AML-193 (cell line): ENCODE results near the gene GTF2H3.

ENCODE experiments used
- DNase-seq, 2 experiments: peaks; one replicate each; lab custom pipeline; 2025; lab: John Stamatoyannopoulos, UW

GTF2H3 gene

DNA sequence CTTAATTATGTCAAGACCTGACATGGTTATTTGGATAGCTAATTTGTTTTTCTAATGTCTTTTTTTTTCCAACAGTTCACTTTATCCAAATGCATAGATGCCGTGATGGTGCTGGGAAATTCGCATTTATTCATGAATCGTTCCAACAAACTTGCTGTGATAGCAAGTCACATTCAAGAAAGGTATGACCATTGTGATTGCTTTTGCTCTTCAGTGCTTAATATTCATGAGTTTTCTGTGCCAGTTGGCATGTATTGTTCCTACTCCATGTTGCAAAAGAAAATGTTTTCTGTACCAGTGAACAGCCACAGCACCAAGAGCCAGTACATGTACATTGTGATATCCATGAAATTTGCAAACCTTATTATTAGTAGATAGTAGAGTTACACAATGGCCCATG is 11.8 kb downstream of the GTF2H3 start:
- no peak for DNase-seq

DNA sequence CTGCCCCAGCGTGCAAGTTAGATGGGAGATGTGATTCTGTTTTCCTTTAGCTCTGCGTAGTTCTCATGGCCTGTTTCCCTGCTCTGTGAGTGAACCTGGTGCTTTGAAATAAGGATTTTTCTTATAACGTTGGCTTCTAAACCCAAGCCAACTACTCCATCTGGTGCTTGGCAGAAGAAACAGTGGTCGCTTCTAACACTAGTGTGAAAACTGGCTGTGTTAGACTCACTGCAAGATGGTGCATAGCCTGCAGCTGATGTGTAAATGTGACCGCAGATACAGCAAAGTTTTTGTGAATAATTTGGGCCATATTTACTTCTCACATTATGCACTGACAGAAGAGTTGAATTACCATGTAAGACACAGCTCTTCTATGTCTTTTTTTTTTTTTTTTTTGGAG is 12.2 kb downstream of the GTF2H3 start:
- DNase-seq = no peak

DNA sequence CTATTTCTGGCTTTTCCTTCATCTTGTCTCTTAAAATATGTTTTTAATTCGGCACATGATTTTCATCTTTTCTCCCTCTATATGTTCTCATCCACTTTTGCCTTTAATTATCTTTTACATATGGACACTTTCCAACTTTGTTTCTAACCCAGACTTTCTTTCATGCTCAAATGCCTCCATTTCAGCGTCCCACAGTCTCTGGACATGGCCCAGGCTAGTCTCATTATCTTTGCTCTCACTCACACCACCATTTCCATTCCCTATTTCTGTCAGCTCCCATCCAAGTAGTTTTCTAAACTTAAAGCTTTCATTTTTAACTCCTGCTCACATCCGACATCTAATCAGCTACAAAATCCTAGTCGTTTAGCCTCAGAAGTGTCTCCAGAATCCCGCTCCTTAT is 14.8 kb downstream of the GTF2H3 start:
- no peak for DNase-seq

DNA sequence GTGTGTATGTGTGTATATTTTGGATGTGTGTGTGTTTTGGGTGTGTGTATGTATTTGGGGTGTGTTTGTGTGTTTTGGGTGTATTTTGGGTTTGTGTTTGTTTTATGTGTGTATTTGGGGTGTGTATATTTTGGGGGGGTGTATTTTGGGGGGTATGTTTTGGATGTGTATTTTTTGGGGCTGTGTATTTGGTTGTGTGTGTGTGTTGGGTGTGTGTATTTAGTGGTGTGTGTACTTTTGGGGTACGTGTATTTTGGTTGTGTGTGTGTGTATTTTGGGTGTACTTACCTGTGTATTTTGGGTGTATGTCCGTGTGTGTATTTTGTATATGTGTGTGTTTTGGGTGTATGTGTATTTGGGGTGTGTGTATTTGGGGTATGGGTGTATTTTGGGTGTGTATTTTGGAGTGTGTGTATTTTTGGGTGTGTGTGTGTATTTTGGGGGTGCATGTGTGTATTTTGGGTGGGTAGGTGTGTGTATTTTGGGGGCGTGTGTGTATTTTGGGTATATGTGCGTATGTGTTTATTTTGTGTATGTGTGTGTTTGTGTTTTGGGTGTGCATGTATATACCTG is 20.6 kb downstream of the GTF2H3 start:
- no peak for DNase-seq

DNA sequence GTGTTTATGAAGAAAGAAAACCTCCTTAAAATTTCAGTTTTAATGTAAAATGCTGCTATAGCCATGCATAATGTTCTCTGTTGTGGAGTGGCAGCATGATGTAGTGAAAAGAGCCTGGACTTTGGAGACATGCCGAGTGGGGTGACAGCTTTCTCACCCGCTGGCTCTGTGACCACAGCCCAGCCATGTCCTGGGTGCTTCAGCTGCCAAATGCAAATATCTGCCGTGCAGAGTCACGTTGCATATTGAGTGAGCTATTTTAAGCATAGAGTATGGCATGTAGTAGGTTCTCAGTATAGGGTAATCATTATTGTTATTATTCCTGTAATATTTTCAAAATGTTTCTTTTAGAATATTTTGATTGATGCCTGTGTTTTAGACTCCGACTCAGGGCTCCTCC is 21.8 kb downstream of the GTF2H3 start:
- no peak for DNase-seq

DNA sequence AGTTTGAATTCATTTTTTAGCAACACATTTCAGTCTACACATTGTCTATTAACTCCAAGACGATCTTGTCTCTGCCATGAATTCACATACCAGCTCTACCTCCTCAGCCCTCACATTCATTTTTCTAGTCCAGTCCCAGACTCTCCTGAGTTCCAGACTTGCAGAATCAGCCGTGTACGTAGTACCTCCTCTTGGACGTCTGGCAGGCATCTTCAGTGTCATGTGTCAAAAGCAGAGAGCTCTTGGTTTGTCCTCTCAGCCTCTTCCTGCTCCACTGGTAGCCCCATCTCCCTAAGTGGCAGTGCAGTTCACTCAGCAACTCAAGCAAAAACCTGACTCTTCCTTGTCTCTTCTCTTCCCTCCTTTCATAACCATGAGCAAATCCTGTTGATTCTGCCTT is 22.8 kb downstream of the GTF2H3 start:
- no peak for DNase-seq

DNA sequence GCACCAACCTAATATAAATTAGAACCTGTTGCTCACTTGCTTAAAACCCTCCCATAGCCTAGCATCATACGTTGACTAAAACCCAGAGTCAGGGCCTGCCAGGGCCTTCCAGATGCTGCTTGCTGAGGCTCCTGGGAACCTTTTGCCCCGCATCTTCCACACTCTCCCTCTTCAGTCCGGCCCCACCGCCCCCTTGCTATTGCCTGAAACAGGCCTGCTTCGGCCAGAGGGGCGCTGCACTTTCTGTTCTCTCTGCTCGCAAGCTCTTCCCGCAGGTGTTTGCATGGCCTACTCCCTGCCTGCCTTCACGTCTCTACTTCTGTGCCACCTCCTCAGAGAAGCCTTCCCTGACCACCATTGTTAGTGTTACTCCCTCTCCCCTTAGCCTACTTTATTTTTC is 23.6 kb downstream of the GTF2H3 start:
- DNase-seq = no peak

DNA sequence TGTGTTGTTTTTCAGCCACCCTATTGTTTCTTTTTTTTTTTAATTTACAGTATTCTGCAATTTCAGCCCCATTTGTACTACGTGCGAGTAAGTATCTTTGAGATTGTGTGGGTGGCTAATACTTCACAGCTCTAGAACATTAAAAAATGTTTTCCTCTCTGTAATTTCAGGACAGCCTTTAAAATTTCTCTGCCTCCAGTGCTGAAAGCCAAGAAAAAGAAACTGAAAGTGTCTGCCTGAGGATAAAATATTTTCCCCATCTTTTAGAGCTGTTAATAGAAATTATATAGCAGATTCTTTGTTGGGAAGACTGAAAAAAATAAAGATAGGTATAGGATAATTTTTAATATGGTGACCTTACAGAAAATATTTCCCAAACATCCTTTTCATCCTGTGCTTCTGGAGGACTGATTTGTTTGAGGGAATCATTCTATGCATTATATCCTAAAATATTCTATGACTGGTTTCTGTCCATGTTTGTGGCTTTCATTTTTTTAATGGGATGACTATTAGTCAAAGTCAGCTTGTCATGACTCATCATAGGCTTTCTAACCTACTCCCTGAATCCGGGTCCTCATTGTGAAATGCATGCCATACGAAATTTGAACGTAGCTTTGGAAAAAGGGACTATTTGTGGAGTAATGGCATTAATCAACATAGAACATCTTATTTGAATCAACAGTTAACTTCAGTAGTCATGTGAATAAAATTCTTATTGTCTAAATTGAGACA is 26.5 kb downstream of the GTF2H3 start:
- DNase-seq = no peak

DNA sequence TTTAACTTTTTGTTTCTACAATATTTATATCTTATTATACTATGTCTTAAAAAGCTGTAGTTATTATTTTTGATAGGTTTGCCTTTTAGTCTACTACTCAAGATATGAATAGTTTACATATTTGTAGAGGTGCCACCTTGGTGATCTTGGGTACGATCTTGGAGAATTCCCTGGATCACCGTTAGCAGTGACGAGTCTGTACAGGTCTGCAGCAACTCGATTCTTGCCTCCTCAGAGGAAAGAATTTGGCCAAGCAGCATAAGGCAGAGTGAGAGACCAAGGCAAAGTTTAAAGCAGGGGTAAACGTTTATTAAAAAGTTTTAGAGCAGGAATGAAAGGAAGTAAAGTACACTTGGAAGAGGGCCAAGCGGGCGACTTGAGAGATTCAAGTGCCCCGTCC is 34.1 kb downstream of the GTF2H3 start:
- DNase-seq = no peak

DNA sequence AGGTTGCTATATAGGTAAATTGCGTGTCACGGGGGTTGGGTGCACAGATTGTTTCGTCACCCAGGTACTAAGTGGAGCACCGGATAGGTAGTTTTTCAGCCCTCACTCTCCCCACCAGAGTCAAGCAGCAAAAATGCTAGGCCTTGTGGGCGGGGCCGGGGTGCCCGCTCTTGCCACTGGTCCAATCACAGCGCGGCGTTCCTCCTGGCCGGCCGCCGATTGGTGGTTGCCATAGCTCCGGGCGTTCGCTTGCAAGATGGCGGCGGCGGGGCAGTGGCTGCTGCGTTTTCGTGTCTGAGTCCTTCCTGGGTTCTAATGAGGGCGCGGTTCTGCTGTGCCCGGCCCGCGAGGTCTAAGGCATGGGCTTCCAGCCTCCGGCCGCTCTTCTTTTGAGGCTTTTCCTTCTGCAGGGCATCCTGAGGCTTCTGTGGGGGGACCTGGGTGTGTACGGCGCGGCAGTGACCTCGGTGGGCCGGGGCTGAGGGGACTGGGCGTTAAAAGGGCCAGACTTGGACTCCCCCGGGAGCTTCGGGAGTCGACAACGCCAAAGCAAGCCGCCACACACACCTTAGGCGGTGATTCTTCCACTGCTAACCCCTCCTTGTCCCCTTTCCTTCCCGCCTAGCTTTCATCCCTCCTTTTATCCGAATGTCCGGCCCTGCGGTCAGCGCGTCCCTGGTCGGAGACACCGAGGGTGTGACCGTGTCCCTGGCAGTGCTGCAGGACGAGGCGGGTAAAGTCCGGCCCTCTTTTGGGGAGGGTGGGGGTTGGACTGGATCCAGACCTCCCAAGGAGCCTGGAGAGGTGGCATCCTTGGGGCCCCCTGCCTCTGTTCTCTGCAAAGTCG is 37.5 kb downstream of the GTF2H3 start, which contains the start of gene TCTN2:
Gene TCTN2 (plus strand): TSS at position 232 of the 847 bp plus-strand sequence. CDS start 128 bp downstream, at position 360.
- DNase-seq = peak; percentile 81 to 86

DNA sequence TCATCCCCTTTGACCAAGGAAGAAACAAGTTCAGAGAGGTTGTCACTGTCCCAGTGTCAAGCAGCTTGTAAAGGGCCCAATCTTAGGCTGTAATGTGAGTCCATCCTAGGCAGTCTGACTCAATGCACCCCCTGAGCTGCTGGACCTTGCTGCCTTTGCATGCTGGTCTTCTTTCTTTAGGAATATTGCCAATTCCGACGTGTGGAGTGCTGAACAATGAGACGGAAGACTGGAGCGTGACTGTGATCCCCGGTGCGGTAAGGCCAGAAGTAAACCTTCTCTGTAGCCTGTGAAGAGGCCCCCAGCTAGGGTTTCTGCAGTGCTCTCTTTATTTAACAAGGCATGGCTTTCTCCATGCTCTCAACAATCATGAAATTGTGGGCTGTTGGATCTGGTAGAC is 38.2 kb downstream of the GTF2H3 start:
- no peak for DNase-seq

DNA sequence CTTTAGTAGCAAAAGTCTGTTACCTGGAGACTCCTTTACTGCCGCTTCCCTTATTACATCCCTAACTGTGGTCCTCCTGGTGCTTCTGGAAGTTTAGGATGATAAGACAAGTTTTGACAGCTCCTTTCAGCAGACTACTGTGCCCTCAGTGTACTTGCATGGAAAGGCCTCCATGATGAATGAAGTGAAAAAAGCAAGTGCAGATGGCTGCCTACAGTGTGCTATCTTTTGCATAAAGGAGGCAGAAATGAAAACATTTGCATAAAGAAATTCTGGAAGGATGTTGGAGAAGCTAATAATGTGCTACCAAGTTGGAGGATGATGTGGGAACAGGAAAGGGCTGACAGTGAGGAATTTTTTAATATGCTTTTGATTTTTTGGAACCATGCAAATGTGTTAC is 41.8 kb downstream of the GTF2H3 start:
- DNase-seq = no peak

DNA sequence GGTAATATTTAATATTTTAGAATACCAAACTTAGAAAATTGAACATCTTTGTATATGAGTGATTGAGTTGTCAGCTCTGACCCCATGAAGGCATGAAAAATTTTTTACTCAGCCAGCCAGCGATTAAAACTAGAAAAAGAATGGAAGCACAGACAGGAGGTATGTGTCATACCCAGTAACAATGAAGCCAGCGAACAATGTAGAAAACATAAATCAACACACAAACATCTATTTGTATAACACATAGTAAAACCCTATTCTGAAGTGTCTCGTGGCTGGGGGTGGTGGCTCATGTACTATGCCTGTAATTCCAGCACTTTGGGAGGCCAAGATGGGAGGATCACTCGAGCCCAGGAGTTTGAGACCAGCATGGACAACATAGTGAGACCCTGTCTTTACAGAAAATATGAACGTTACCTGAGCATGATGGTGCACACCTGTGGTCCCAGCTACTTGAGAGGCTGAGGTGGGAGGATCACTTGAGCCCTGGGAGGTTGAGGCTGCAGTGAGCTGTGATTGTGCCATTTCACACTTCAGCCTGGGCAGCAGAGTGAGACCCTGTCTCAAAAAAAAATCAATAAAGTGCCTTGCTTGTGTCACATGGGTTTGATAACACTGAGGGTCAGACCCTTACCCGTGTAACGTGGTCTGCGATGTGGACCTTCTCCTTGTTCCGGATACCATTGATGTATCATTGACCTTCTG is 43.1 kb downstream of the GTF2H3 start:
- no peak for DNase-seq

DNA sequence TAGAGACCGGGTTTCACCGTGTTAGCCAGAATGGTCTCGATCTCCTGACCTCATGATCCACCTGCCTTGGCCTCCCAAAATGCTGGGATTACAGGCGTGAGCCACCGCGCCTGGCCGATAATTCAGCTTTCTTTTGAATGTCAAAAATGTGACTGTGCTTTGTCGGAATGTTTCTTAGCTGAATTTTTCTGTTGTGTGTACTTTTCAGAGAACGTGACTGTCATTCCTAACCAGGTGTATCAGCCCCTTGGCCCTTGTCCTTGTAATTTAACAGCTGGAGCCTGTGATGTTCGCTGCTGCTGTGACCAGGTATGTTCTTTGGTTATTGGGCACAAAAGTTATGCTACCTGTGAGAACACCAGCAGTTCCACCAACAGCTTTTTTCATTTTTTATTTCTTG is 45.4 kb downstream of the GTF2H3 start:
- DNase-seq = no peak

DNA sequence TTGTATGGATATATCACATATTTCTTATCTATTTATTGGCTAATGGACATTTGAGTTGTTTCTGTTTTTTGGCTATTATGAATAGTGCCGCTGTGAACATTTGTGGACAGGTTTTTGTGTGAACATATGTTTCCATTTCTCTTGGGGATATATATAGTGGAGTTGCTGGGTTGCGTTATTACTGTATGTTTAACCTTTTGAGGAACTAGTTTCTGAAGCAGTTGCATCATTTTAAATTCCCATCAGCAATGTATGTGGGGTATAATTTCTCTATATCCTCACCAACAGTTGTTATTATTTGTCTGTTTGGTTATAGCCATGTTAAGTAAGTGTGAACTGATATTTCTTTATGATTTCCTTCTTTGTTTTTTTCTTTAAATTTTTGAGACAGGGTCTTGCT is 48.0 kb downstream of the GTF2H3 start:
- peak; percentile 38 to 39 for DNase-seq

DNA sequence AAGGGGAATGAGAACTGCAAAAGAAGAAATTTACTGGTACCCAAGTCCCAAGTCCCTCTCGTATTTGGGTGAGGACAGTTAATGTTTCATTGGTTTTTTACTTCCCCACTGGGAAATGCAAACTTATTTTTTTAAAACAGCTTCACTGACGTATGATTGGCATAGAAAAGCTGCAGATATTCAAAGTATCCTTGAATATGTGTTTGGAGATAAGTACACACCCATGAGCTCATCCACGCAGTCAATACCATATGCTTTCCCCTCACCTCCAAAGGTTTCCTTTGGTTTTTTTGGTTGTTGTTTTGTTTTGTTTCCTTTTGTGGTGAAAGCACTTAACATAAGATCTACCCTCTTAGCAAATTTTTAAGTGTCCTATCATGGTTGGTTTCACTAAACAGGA is 50.3 kb downstream of the GTF2H3 start:
- DNase-seq = no peak

DNA sequence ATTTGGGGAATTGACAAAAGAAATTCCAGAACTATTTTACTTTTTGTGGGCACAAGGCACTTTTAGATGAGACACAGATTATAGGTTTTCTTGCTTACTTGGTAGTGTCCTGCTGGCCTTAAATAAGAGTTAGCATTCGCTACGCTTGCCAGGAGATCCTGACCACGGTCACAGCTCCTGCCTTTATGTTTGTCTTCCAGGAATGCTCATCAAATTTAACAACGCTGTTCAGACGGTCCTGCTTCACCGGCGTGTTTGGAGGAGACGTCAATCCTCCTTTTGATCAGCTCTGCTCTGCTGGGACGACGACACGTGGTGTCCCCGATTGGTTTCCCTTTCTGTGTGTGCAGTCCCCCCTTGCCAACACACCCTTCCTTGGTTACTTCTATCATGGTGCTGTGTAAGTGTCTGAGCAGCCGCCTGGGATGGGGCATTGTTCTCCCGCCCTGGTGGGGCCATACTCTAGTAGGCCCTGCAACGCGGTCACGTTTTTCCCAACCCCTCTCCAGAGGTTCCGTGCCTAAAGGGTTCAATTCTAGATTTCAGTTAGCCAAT is 53.1 kb downstream of the GTF2H3 start:
- DNase-seq = no peak

DNA sequence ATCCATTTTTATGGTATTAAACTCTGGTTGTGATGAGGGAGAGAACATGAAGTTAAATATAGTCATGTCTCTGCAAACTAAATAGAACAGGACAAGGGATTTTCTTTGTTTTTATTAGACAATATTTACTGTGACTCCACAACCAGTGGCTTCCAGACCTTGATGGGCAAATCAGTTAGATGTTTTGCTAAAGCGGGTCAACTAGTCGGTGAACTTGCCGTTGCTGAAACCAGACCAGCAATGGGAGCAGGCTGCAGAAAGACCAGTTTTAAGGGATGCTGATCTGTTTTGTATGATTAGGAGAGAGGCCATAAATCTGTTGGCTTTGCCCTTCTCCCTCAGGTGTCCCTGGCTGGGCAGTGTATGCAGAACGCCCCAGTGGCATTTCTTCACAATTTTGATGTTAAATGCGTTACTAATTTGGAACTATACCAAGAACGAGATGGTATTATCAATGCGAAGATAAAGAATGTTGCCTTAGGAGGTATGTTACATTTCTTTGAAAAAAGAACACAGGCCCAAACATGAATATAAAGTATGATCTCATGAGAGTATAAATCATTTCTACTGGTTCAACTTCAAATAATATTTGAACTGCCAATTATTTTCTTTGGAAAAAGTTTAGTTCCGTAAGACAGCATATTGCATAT is 56.7 kb downstream of the GTF2H3 start:
- no peak for DNase-seq

DNA sequence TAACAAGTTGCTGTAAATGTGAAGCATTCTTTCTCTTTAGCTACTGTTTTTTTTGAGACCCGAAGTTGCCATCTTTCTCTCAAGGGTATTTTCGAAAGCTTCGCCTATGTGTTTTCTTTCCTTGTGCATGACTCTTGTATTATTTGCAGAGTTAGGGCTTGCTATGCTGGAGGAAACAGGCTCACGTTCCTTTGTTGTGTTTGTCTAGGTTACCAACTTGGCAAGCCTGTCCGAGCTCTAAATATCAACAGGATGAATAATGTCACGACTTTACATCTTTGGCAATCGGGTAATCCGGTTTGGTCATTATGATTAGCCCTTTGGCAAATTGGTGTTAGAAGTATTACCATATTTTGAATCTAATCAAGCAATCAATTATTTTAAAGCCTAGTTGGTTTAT is 62.6 kb downstream of the GTF2H3 start:
- DNase-seq = no peak

DNA sequence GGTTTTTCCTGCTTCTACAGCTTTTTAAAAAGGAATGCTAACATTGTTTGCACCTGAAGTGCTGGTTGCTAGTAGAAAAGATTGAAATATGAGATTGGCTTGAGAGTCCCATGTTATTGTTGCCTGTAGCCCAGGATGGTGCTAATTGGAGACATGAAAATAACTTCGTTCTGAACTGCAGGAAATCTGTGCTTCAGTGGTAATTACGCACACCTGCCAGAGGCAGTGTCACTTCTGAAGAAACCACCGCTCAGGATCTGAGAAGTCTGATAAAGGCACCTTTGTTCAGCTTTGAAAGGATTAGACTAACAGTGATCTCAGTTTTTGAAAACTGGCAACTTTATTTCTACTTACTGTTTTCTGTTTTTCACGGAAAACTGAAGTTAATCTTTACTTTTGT is 63.0 kb downstream of the GTF2H3 start:
- no peak for DNase-seq

DNA sequence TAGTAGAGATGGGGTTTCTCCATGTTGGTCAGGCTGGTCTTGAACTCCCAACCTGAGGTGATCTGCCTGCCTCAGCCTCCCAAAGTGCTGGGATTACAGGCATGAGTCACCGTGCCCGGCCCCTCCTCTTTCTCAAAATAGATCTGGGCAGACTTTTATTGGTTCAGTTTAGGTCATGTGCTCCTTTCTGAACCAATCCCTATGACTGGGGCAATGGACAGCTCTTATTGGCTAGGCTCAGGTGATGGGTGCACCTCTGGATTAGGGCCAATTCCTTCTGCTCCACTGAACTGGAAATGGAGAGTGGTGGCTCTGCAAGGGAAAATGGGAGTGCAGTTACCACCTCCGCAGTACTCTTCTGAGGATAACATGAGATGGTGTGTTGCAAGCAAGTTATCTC is 72.3 kb downstream of the GTF2H3 start:
- DNase-seq = no peak

DNA sequence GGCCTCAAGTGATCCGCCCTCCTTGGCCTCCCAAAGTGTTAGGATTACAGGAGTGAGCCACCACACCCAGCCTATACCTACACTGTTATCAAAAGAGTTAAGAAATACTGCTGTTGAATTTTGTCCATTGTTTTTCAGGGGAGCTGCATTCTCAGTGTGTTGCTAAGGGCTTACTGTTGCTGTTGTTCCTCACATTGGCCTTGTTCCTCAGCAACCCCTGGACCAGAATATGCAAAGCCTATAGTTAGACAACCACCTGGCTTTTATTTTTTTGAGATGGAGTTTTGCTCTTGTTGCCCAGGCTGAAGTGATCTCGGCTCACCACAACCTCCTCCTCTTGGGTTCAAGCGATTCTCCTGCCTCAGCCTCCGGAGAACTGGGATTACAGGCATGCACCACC is 73.8 kb downstream of the GTF2H3 start:
- DNase-seq = no peak
